Left ventricle myocardium inferior (tissue), 1 donor: ENCODE measurements around the gene P4HA2. TPM values are rescaled to one million over a fixed set of nuclear protein-coding genes. Genes with fewer than 3 reads are reported as not detected.

Experiments used
- DNase-seq: peaks from one replicate; pipeline ENCODE4 v3.0.0-alpha.2; 2020
- H3K27ac ChIP-seq: fragments of 200-600 bp; replicated peaks from 2 replicates; pipeline ENCODE4 v1.8.0; 2021
- H3K27me3 ChIP-seq: fragments of 200-600 bp; 2 replicates; pipeline ENCODE4 v1.8.0; 2021; ENCODE audit warnings: low read depth
- H3K36me3 ChIP-seq: fragments of 200-600 bp; 2 replicates; pipeline ENCODE4 v1.8.0; 2021
- H3K4me1 ChIP-seq: fragments of 200-600 bp; 2 replicates; pipeline ENCODE4 v1.8.0; 2021
- H3K4me3 ChIP-seq: fragments of 200-600 bp; 2 replicates; pipeline ENCODE4 v1.8.0; 2021; ENCODE audit warnings: mild to moderate bottlenecking, moderate library complexity
- H3K9me3 ChIP-seq: fragments of 200-600 bp; replicated peaks from 2 replicates; pipeline ENCODE4 v1.8.0; 2021
- CTCF ChIP-seq: fragments of 200-600 bp; IDR thresholded peaks from 2 replicates; pipeline ENCODE4 v1.8.0; 2021; ENCODE audit warnings: antibody characterized with exemption, mild to moderate bottlenecking, borderline replicate concordance
- intact Hi-C: fragments of 100-400 bp; cut with micrococcal nuclease; formaldehyde crosslinking; loops from one replicate; pipeline ENCODE4 v1.11.0; 2022
- total RNA-seq: library from RNA; stranded (reverse); fragmentation: NEBNext Ultra II Directional; extraction: Animal tissue kit (Norgen Biotek cat#: 25700); gene quantifications from one replicate; pipeline ENCODE4 v1.2.1, GENCODE V29; 2021
- donor health status: DM: no; HTN: yes; CAD: no; lungs with severe emphysema.

Gene P4HA2
- total RNA-seq, 1 donor from 2014 or later: 80.5 TPM

- no peaks in the 10 kb centered on the region for H3K27me3 ChIP-seq
- intact Hi-C loops: no loop called here
- peak; percentile 52 for DNase-seq
- H3K4me3 ChIP-seq: no peak overlapping the region
- TF ChIP-seq CTCF: peak; percentile 90
- H3K36me3 ChIP-seq: no peaks in the 10 kb centered on the region
- peaks cover 8% of the 10 kb centered on the region for H3K4me1 ChIP-seq
- H3K9me3 ChIP-seq: no peaks in the 10 kb centered on the region
- no peak overlapping the region for H3K27ac ChIP-seq
These were observed 44.9 kb upstream of the P4HA2 start for GRCh38 chr5:132272311-132273210.

- Histone ChIP-seq H3K36me3 (no peaks in the 10 kb centered on the region), H3K4me3 (peak overlapping the region; percentile 15), H3K4me1 (peaks cover 12% of the 10 kb centered on the region), H3K27me3 (no peaks in the 10 kb centered on the region), H3K9me3 (no peaks in the 10 kb centered on the region), H3K27ac (no peak overlapping the region)
- intact Hi-C loops: no loop called here
- DNase-seq: no peak
- TF ChIP-seq CTCF: no peak
These were observed 43.9 kb upstream of the P4HA2 start for GRCh38 chr5:132271251-132272246.

GRCh38 chr5:132270706-132271105 is 43.1 kb upstream of the P4HA2 start:
- Histone ChIP-seq H3K4me3 (no peak overlapping the region), H3K9me3 (no peaks in the 10 kb centered on the region), H3K27me3 (no peaks in the 10 kb centered on the region), H3K36me3 (no peaks in the 10 kb centered on the region), H3K4me1 (peaks cover 19% of the 10 kb centered on the region), H3K27ac (no peak overlapping the region)
- TF ChIP-seq CTCF: no peak
- no peak for DNase-seq
- intact Hi-C loops: no loop called here

- H3K9me3 ChIP-seq: no peaks in the 10 kb centered on the region
These were observed 42.6 kb upstream of the P4HA2 start for GRCh38 chr5:132270335-132270665.

More at GRCh38 chr5:132270335-132270665, 42.6 kb upstream of the P4HA2 start:
- no peaks in the 10 kb centered on the region for H3K27me3 ChIP-seq
- H3K4me1 ChIP-seq: peaks cover 23% of the 10 kb centered on the region
- no peak for DNase-seq
- no peak overlapping the region for H3K27ac ChIP-seq
- H3K4me3 ChIP-seq: no peak overlapping the region
- no peaks in the 10 kb centered on the region for H3K36me3 ChIP-seq
- intact Hi-C loops: no loop called here
- no peak for TF ChIP-seq CTCF
